Measurements from ENCODE around the gene MAP7. TPM values are rescaled to one million over a fixed set of nuclear protein-coding genes. Genes with fewer than 3 reads are reported as not detected.
A peak's percentile ranks its signal among the peaks of the same experiment; 100 is the strongest.

Gene MAP7
- total and polyA plus RNA-seq, 9 of the 15 experiments (the other 6 are each of a cell fraction or from before 2014, with no cell fraction given), result 0.76 to 7.7 (median 3.9) TPM

GRCh38 chr6:136550330-136551071, at the start of gene MAP7 (continued):
- TF ChIP-seq, protein P1, sequence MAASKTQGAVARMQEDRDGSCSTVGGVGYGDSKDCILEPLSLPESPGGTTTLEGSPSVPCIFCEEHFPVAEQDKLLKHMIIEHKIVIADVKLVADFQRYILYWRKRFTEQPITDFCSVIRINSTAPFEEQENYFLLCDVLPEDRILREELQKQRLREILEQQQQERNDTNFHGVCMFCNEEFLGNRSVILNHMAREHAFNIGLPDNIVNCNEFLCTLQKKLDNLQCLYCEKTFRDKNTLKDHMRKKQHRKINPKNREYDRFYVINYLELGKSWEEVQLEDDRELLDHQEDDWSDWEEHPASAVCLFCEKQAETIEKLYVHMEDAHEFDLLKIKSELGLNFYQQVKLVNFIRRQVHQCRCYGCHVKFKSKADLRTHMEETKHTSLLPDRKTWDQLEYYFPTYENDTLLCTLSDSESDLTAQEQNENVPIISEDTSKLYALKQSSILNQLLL (CRISPR knock-in tag; IDR thresholded peaks at IDR 0.05; ENCODE audit: borderline replicate concordance), result no peak
- TF ChIP-seq ILF3 (IDR thresholded peaks at IDR 0.05; ENCODE audit: borderline replicate concordance) (peak; percentile 40; the same call in 1 of the 2 replicates), DMBX1 (CRISPR knock-in tag; IDR thresholded peaks at IDR 0.05; ENCODE audit: borderline replicate concordance) (0 out of 2 replicates have a peak, but pooled peaks have one; percentile 43), ZHX1 (conservative IDR thresholded peaks at IDR 0.05; ENCODE audit: low read length) (no peak), MAFK (IDR thresholded peaks at IDR 0.05; ENCODE audit: low read length) (no peak), MAZ (CRISPR knock-in tag; conservative IDR thresholded peaks at IDR 0.05 in 1 of 2, IDR thresholded peaks at IDR 0.05 in 1 of 2) (peak; percentile 71 to 96), ZNF253 (CRISPR knock-in tag; conservative IDR thresholded peaks at IDR 0.05) (no peak), RAD21 (CRISPR knock-in tag; conservative IDR thresholded peaks at IDR 0.05 in 1 of 2, IDR thresholded peaks at IDR 0.05 in 1 of 2) (peak; percentile 90 to 91), CREB1 (IDR thresholded peaks at IDR 0.05) (no peak; the same call in 1 of the 2 replicates), CREB1 (CRISPR knock-in tag; IDR thresholded peaks at IDR 0.05) (peak; percentile 63; the same call in 1 of the 2 replicates), CBX1 (IDR thresholded peaks at IDR 0.05; ENCODE audit: low read depth) (no peak), ELF2 (CRISPR knock-in tag; IDR thresholded peaks at IDR 0.05) (peak; percentile 79), ATF7 (IDR thresholded peaks at IDR 0.05) (peak; percentile 75), ZBTB1 (CRISPR knock-in tag; IDR thresholded peaks at IDR 0.05; ENCODE audit: borderline replicate concordance, low read depth) (peak; percentile 70; the same call in 1 of the 2 replicates), ATF1 (CRISPR knock-in tag; IDR thresholded peaks at IDR 0.05) (no peak), ATF1 (tag; IDR thresholded peaks at IDR 0.05) (peak; percentile 89), POLR2G (IDR thresholded peaks at IDR 0.05; ENCODE audit: low read depth, low read length) (peak; percentile 79)
- TF ChIP-seq, protein P2, sequence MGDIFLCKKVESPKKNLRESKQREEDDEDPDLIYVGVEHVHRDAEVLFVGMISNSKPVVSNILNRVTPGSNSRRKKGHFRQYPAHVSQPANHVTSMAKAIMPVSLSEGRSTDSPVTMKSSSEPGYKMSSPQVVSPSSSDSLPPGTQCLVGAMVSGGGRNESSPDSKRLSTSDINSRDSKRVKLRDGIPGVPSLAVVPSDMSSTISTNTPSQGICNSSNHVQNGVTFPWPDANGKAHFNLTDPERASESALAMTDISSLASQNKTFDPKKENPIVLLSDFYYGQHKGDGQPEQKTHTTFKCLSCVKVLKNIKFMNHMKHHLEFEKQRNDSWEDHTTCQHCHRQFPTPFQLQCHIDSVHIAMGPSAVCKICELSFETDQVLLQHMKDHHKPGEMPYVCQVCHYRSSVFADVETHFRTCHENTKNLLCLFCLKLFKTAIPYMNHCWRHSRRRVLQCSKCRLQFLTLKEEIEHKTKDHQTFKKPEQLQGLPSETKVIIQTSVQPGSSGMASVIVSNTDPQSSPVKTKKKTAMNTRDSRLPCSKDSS (IDR thresholded peaks at IDR 0.05; ENCODE audit: low read depth, partially characterized antibody), result no peak
- TF ChIP-seq, protein P3, sequence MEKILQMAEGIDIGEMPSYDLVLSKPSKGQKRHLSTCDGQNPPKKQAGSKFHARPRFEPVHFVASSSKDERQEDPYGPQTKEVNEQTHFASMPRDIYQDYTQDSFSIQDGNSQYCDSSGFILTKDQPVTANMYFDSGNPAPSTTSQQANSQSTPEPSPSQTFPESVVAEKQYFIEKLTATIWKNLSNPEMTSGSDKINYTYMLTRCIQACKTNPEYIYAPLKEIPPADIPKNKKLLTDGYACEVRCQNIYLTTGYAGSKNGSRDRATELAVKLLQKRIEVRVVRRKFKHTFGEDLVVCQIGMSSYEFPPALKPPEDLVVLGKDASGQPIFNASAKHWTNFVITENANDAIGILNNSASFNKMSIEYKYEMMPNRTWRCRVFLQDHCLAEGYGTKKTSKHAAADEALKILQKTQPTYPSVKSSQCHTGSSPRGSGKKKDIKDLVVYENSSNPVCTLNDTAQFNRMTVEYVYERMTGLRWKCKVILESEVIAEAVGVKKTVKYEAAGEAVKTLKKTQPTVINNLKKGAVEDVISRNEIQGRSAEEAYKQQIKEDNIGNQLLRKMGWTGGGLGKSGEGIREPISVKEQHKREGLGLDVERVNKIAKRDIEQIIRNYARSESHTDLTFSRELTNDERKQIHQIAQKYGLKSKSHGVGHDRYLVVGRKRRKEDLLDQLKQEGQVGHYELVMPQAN (IDR thresholded peaks at IDR 0.05; ENCODE audit: borderline replicate concordance), result peak; percentile 29; the same call in 1 of the 2 replicates
